H9 (cell line): Measurements from ENCODE around the gene ANKRD13D. TPM values are rescaled to one million over a fixed set of nuclear protein-coding genes. Genes with fewer than 3 reads are reported as not detected.

Experiments used
- DNase-seq: peaks from one replicate; pipeline ENCODE4 v3.0.0-alpha.2; 2017
- H2AFZ ChIP-seq: one replicate; pipeline ENCODE4 v1.6.1; 2013; ENCODE audit warnings: mild to moderate bottlenecking, low read length, control low read depth, moderate library complexity
- H2AK5ac ChIP-seq: 2 replicates; pipeline ENCODE4 v1.6.1; 2013; ENCODE audit warnings: low read length, control low read depth, mixed read lengths; ENCODE audit not compliant: insufficient read length
- H2BK120ac ChIP-seq: one replicate; pipeline ENCODE4 v1.6.1; 2013; ENCODE audit warnings: low read depth, mild to moderate bottlenecking, low read length, control low read depth, inconsistent platforms; ENCODE audit not compliant: poor library complexity, severe bottlenecking
- H2BK12ac ChIP-seq: 2 replicates; pipeline ENCODE4 v1.6.1; 2013; ENCODE audit warnings: low read length, control low read depth, mixed read lengths, low read depth; ENCODE audit not compliant: insufficient read length
- H2BK15ac ChIP-seq: 2 replicates; pipeline ENCODE4 v1.6.1; 2013; ENCODE audit warnings: low read depth, low read length, control low read depth
- H2BK20ac ChIP-seq: one replicate; pipeline ENCODE4 v1.6.1; 2013; ENCODE audit warnings: low read depth, mild to moderate bottlenecking, low read length, control low read depth, inconsistent platforms; ENCODE audit not compliant: poor library complexity, severe bottlenecking
- H2BK5ac ChIP-seq: 2 replicates; pipeline ENCODE4 v1.6.1; 2013; ENCODE audit warnings: low read length, control low read depth, mixed read lengths; ENCODE audit not compliant: insufficient read length
- H3K14ac ChIP-seq: 2 replicates; pipeline ENCODE4 v1.6.1; 2013; ENCODE audit warnings: low read length, control low read depth; ENCODE audit not compliant: insufficient read depth
- H3K18ac ChIP-seq: 2 replicates; pipeline ENCODE4 v1.6.1; 2013; ENCODE audit warnings: low read depth, mild to moderate bottlenecking, mixed read lengths, low read length, control low read depth; ENCODE audit not compliant: insufficient read length
- H3K23ac ChIP-seq: 2 replicates; pipeline ENCODE4 v1.6.1; 2013; ENCODE audit warnings: low read length, control low read depth, mixed read lengths, low read depth; ENCODE audit not compliant: insufficient read length
- H3K23me2 ChIP-seq: 2 replicates; pipeline ENCODE4 v1.6.1; 2013; ENCODE audit warnings: low read depth, mild to moderate bottlenecking, mixed read lengths, low read length, control low read depth; ENCODE audit not compliant: insufficient read length, poor library complexity, severe bottlenecking
- H3K27ac ChIP-seq: 2 replicates; pipeline ENCODE4 v1.5.1; 2013; ENCODE audit warnings: low read length, control low read depth, mixed read lengths, low read depth; ENCODE audit not compliant: insufficient read length
- H3K27me3 ChIP-seq: 2 replicates; pipeline ENCODE4 v1.6.1; 2013; ENCODE audit warnings: low read length, control low read depth, inconsistent platforms; ENCODE audit not compliant: insufficient read depth
- H3K4ac ChIP-seq: 2 replicates; pipeline ENCODE4 v1.6.1; 2013; ENCODE audit warnings: low read depth, mild to moderate bottlenecking, control low read depth, inconsistent platforms, low read length, moderate library complexity
- H3K4me1 ChIP-seq: 2 replicates; pipeline ENCODE4 v1.6.1; 2013; ENCODE audit warnings: low read length, control low read depth, inconsistent platforms; ENCODE audit not compliant: insufficient read depth
- H3K4me2 ChIP-seq: 2 replicates; pipeline ENCODE4 v1.6.1; 2013; ENCODE audit warnings: low read length, control low read depth, mixed read lengths; ENCODE audit not compliant: insufficient read length, insufficient read depth
- H3K56ac ChIP-seq: 2 replicates; pipeline ENCODE4 v1.6.1; 2013; ENCODE audit warnings: low read depth, mild to moderate bottlenecking, mixed read lengths, low read length, control low read depth; ENCODE audit not compliant: insufficient read length
- H3K79me1 ChIP-seq: 2 replicates; pipeline ENCODE4 v1.6.1; 2013; ENCODE audit warnings: low read depth, mild to moderate bottlenecking, moderate library complexity, low read length, control low read depth, inconsistent platforms; ENCODE audit not compliant: insufficient read depth, poor library complexity, severe bottlenecking
- H3K79me2 ChIP-seq: 2 replicates; pipeline ENCODE4 v1.6.1; 2013; ENCODE audit warnings: low read length, control low read depth, inconsistent platforms; ENCODE audit not compliant: insufficient read depth
- H3K9ac ChIP-seq: 2 replicates; pipeline ENCODE4 v1.6.1; 2013; ENCODE audit warnings: low read length, control low read depth, mixed read lengths; ENCODE audit not compliant: insufficient read length; ENCODE audit errors: extremely low read depth
- H3K9me3 ChIP-seq: one replicate; pipeline ENCODE4 v1.6.1; 2013; ENCODE audit warnings: low read depth, low read length, inconsistent platforms; ENCODE audit not compliant: control insufficient read depth
- H3T11ph ChIP-seq: one replicate; pipeline ENCODE4 v1.6.1; 2013; ENCODE audit warnings: mild to moderate bottlenecking, low read length, control low read depth, inconsistent platforms
- H4K20me1 ChIP-seq: one replicate; pipeline ENCODE4 v1.6.1; 2013; ENCODE audit not compliant: control insufficient read depth, insufficient read length, insufficient read depth
- H4K5ac ChIP-seq: 2 replicates; pipeline ENCODE4 v1.6.1; 2013; ENCODE audit warnings: low read depth, mild to moderate bottlenecking, mixed read lengths, low read length, control low read depth; ENCODE audit not compliant: insufficient read length
- H4K8ac ChIP-seq: replicated peaks from 2 replicates; pipeline ENCODE4 v1.6.1; 2013; ENCODE audit warnings: low read length, control low read depth, mixed read lengths, low read depth; ENCODE audit not compliant: insufficient read length
- H4K91ac ChIP-seq: 2 replicates; pipeline ENCODE4 v1.6.1; 2013; ENCODE audit warnings: low read depth, mild to moderate bottlenecking, moderate library complexity, mixed read lengths, low read length, control low read depth; ENCODE audit not compliant: insufficient read length
- H3K27ac Mint-ChIP-seq, 3 experiments: 2 replicates in 2 of 3; 3 replicates in 1 of 3; pipeline ENCODE4 v1.8.0; 2020 to 2021; ENCODE audit warnings: mixed read lengths in 3 of 3, mild to moderate bottlenecking in 1 of 3, moderate library complexity in 1 of 3
- H3K27me3 Mint-ChIP-seq: 2 replicates; pipeline ENCODE4 v1.8.0; 2021; ENCODE audit warnings: low read depth, mild to moderate bottlenecking, moderate library complexity, mixed read lengths
- H3K36me3 Mint-ChIP-seq, 3 experiments: 2 replicates in 2 of 3; 3 replicates in 1 of 3; pipeline ENCODE4 v1.8.0; 2020 to 2021; ENCODE audit warnings: low read depth in 3 of 3, mixed read lengths in 3 of 3; ENCODE audit not compliant: insufficient read depth in 1 of 3
- H3K4me1 Mint-ChIP-seq, 2 experiments: 2 replicates each; pipeline ENCODE4 v1.8.0; 2020; ENCODE audit warnings: mixed read lengths in 2 of 2
- H3K4me3 Mint-ChIP-seq, 2 experiments: 2 replicates in 1 of 2; 3 replicates in 1 of 2; pipeline ENCODE4 v1.8.0; 2020 to 2021; ENCODE audit warnings: mild to moderate bottlenecking in 2 of 2, mixed read lengths in 2 of 2, moderate library complexity in 1 of 2
- H3K9me3 Mint-ChIP-seq, 2 experiments: 2 replicates in 1 of 2; 3 replicates in 1 of 2; pipeline ENCODE4 v1.8.0; 2020; ENCODE audit warnings: mild to moderate bottlenecking in 2 of 2, mixed read lengths in 2 of 2, moderate library complexity in 1 of 2
- WGBS: extraction: QIAGEN DNeasy Blood & Tissue Kit; methylation state at CpG from one replicate; pipeline ENCODE4 v1.1.7; 2013; ENCODE audit warnings: missing lambda C conversion rate, low lambda C conversion rate, mixed read lengths; ENCODE audit not compliant: insufficient read length; ENCODE audit errors: extremely low coverage; 5-methylcytosine and 5-hydroxymethylcytosine counted together
- total RNA-seq: library from RNA; stranded (reverse); gene quantifications from 2 replicates; pipeline ENCODE4 v1.2.1, GENCODE V29; 2021
- TF ChIP-seq, protein P1 (sequence below): fragments of 200-600 bp; sonication (generic); conservative IDR thresholded peaks from 3 replicates; pipeline ENCODE4 v1.8.0; 2021; ENCODE audit warnings: antibody characterized with exemption, mild to moderate bottlenecking

The ANKRD13D gene
- total RNA-seq, 1 experiment from 2014 or later, result 42.1 TPM

- no peaks in the 10 kb centered on the region for H3K4me1 ChIP-seq
- no peak overlapping the region for H3K56ac ChIP-seq
- H4K8ac ChIP-seq, result no peak overlapping the region
- no peak overlapping the region for H2BK15ac ChIP-seq
- Mint-ChIP-seq H3K36me3 (peaks cover 17 to 46% (median 33%) of the 10 kb centered on the region in 3 experiments), H3K4me1 (peaks cover 11 to 16% of the 10 kb centered on the region in 2 experiments), H3K4me3 (no peak overlapping the region), H3K27ac (no peak overlapping the region), H3K27me3 (peaks cover 6% of the 10 kb centered on the region), H3K9me3 (peaks cover 11 to 16% of the 10 kb centered on the region in 2 experiments; a peak in 4 of 5 replicates)
- no peak overlapping the region for H3K4ac ChIP-seq
- H3K23me2 ChIP-seq, result peaks cover 16% of the 10 kb centered on the region
- no CpG with 5 or more reads among the region's 13 CpGs for WGBS
- no peak overlapping the region for H2BK5ac ChIP-seq
- no peak overlapping the region for H3K14ac ChIP-seq
- DNase-seq, result no peak
- H4K5ac ChIP-seq, result no peak overlapping the region
- no peak overlapping the region for H3K27ac ChIP-seq
- H2AK5ac ChIP-seq, result no peak overlapping the region
- no peak overlapping the region for H3K23ac ChIP-seq
- no peak overlapping the region for H3K9ac ChIP-seq
- no peak overlapping the region for H3T11ph ChIP-seq
- no peak overlapping the region for H3K4me2 ChIP-seq
- H3K27me3 ChIP-seq, result no peaks in the 10 kb centered on the region
- no peak overlapping the region for H2BK120ac ChIP-seq
- no peak overlapping the region for H3K18ac ChIP-seq
- TF ChIP-seq, protein P1, sequence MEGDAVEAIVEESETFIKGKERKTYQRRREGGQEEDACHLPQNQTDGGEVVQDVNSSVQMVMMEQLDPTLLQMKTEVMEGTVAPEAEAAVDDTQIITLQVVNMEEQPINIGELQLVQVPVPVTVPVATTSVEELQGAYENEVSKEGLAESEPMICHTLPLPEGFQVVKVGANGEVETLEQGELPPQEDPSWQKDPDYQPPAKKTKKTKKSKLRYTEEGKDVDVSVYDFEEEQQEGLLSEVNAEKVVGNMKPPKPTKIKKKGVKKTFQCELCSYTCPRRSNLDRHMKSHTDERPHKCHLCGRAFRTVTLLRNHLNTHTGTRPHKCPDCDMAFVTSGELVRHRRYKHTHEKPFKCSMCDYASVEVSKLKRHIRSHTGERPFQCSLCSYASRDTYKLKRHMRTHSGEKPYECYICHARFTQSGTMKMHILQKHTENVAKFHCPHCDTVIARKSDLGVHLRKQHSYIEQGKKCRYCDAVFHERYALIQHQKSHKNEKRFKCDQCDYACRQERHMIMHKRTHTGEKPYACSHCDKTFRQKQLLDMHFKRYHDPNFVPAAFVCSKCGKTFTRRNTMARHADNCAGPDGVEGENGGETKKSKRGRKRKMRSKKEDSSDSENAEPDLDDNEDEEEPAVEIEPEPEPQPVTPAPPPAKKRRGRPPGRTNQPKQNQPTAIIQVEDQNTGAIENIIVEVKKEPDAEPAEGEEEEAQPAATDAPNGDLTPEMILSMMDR, result no peak
- no peak overlapping the region for H2BK20ac ChIP-seq
- no peaks in the 10 kb centered on the region for H3K79me1 ChIP-seq
- no peaks in the 10 kb centered on the region for H3K9me3 ChIP-seq
- no peaks in the 10 kb centered on the region for H3K79me2 ChIP-seq
- no peak overlapping the region for H4K91ac ChIP-seq
- H2BK12ac ChIP-seq, result no peak overlapping the region
- no peak overlapping the region for H2AFZ ChIP-seq
- no peaks in the 10 kb centered on the region for H4K20me1 ChIP-seq
Observed at GRCh38 chr11:67300256-67300755, 11.2 kb downstream of the ANKRD13D start.
